ENCODE measurements around the gene KRTAP2-2. TPM values are rescaled to one million over a fixed set of nuclear protein-coding genes. Genes with fewer than 3 reads are reported as not detected.
"Not testable (repeated sequence)": the region's sequence is repeated elsewhere in the genome, so short reads cannot be mapped to it uniquely, and the experiment has no call there.

KRTAP2-2 gene
- total and polyA plus RNA-seq, 2 donors (not counting 3 experiments of a cell fraction or from before 2014, with no cell fraction given), result not detected

DNA sequence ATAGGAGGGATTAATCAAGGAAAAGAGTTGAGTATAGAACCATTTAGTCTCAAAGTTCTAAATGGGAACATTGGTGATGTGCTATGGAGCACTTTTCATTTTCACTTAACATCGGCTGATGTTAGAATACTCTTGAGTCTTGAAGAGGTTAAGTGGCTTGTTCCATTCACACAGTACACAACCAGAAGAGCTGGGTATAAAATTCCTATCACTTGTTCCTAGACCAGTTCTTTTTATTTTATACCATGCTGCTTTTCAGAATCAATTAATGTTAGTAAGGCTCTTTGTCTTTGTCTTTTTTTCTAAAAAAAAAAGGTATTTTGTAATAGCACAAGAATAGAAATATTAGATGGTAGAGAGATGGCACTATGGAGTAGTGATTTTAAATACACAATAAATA, 12.1 kb downstream of the KRTAP2-2 start:
- no TSS peak for BruUV-seq (replicated peaks)
- no peaks in the 10 kb centered on the region for H3K79me2 ChIP-seq (ENCODE audit: control insufficient read depth, insufficient read depth, low read length)
- H3K27ac ChIP-seq (ENCODE audit: insufficient read depth, low read depth, low read length), result no peak overlapping the region
- intact Hi-C loops (cut with micrococcal nuclease), result no loop called here
- TF ChIP-seq FOS (IDR thresholded peaks at IDR 0.05; ENCODE audit: borderline replicate concordance, insufficient read depth, low read length), result no peak
- TF ChIP-seq POLR2A (IDR thresholded peaks at IDR 0.05; ENCODE audit: low read depth, low read length), result no peak
- TF ChIP-seq, protein P1, sequence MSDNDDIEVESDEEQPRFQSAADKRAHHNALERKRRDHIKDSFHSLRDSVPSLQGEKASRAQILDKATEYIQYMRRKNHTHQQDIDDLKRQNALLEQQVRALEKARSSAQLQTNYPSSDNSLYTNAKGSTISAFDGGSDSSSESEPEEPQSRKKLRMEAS (IDR thresholded peaks at IDR 0.05; ENCODE audit: insufficient read depth, insufficient read length), result no peak
- no peak for TF ChIP-seq JUN (IDR thresholded peaks at IDR 0.05; ENCODE audit: borderline replicate concordance, insufficient read depth, insufficient read length, low read depth)
- TF ChIP-seq, protein P2, sequence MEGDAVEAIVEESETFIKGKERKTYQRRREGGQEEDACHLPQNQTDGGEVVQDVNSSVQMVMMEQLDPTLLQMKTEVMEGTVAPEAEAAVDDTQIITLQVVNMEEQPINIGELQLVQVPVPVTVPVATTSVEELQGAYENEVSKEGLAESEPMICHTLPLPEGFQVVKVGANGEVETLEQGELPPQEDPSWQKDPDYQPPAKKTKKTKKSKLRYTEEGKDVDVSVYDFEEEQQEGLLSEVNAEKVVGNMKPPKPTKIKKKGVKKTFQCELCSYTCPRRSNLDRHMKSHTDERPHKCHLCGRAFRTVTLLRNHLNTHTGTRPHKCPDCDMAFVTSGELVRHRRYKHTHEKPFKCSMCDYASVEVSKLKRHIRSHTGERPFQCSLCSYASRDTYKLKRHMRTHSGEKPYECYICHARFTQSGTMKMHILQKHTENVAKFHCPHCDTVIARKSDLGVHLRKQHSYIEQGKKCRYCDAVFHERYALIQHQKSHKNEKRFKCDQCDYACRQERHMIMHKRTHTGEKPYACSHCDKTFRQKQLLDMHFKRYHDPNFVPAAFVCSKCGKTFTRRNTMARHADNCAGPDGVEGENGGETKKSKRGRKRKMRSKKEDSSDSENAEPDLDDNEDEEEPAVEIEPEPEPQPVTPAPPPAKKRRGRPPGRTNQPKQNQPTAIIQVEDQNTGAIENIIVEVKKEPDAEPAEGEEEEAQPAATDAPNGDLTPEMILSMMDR (IDR thresholded peaks at IDR 0.05; ENCODE audit: extremely low read depth in 1 of 2, insufficient read depth in 1 of 2, low read depth in 1 of 2, low read length in 2 of 2), result no peak
- TF ChIP-seq POLR2AphosphoS5 (IDR thresholded peaks at IDR 0.05; ENCODE audit: insufficient read depth, low read depth, low read length), result no peak
- TF ChIP-seq MYC (IDR thresholded peaks at IDR 0.05; ENCODE audit: low read depth, low read length), result no peak
- TF ChIP-seq GATA2 (IDR thresholded peaks at IDR 0.05; ENCODE audit: insufficient read depth, insufficient read length, low read depth, low read length), result no peak
- no peak for TF ChIP-seq EZH2 (IDR thresholded peaks at IDR 0.05; ENCODE audit: borderline replicate concordance, low read depth, low read length, severe bottlenecking)
- ChIA-PET CTCF (interaction anchor here (1.0 kb wide), 1 partner anchor 8 kb away, joined by 3 read pairs; the partner anchor contains the start of gene KRTAP1-3), POLR2A (no interaction called here)
- peaks cover 0 to 4% of the 10 kb centered on the region in 2 experiments for H3K27me3 ChIP-seq (ENCODE audit: control insufficient read depth in 2 of 2, insufficient read depth in 2 of 2, low read length in 2 of 2)
- H4K20me1 ChIP-seq (replicated peaks; ENCODE audit: control insufficient read depth, extremely low read depth, insufficient read depth, low read length), result no peaks in the 10 kb centered on the region
- no peaks in the 10 kb centered on the region for H3K4me1 ChIP-seq (ENCODE audit: control insufficient read depth, extremely low read depth, insufficient read depth, low read length)
- FAIRE-seq (no peak), DNase-seq (ENCODE audit: low read depth, low spot score) (no peak)
- H3K4me3 ChIP-seq (replicated peaks in 1 of 3; ENCODE audit: insufficient read depth in 1 of 3, low read depth in 1 of 3, low read length in 3 of 3), result no peak overlapping the region
- H3K36me3 ChIP-seq (ENCODE audit: control insufficient read depth in 2 of 2, extremely low read depth in 1 of 2, insufficient read depth in 2 of 2, low read length in 2 of 2), result no peaks in the 10 kb centered on the region
- no peak overlapping the region for H2AFZ ChIP-seq (ENCODE audit: low read depth, low read length)
- no peak overlapping the region for H3K9ac ChIP-seq (replicated peaks; ENCODE audit: extremely low read depth, insufficient read depth, low read length)
- no peaks in the 10 kb centered on the region for H3K9me1 ChIP-seq (replicated peaks; ENCODE audit: control insufficient read depth, extremely low read depth, insufficient read depth, low read length)
- H3K9me3 ChIP-seq (replicated peaks; ENCODE audit: control insufficient read depth, insufficient read depth, low read length), result no peaks in the 10 kb centered on the region
- dilution Hi-C loops (cut with MboI; ENCODE audit: extremely low pct_ligation_motif_present, low sequenced_read_pairs), result no loop called here
- H3K4me2 ChIP-seq (ENCODE audit: insufficient read depth, low read length), result no peak overlapping the region

DNA sequence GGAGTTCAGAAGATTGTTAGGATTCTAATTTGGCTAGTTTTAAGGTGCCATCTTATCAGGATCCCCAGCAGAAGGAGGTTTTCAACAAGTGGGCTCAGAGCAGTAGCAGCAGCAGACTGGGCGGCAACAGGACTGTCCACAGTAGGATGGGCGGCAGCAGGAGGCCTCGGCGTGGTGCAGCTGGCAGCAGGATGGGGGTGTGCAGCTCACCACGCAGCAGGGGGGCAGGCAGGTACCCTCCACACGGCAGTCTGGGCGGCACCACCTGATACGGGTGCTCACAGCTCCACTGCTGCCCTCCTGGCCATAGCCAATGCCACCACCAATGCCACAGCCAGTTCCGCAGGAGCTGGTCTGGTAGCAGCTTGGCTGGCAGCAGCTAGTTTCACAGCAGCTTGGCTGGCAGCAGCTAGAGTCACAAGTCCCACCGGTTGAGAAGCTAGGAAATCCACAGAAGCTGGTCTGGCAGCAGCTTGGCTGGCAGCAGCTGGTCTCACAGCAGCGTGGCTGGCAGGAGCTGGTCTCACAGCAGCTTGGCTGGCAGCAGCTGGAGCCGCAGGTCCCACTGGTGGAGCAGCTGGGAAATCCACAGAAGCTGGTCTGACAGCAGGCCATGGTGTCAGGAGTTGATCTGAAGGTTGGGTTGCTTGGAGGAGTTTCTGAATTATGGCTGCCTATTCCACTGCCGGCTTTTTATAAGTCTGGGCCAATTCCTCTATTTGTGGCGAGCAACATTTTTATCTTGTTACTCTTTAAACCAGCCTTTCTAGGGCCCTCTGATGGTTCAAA, 14.1 kb downstream of the KRTAP2-2 start, which contains the start of gene KRTAP1-1:
Gene KRTAP1-1, minus strand, starts transcription at position 668 of the 789 bp plus-strand sequence. Its CDS starts 53 bp downstream, at position 615.
- intact Hi-C loops (cut with micrococcal nuclease); H3K9me1 ChIP-seq (replicated peaks; ENCODE audit: control insufficient read depth, extremely low read depth, insufficient read depth, low read length); CTCF ChIA-PET; H3K9ac ChIP-seq (replicated peaks; ENCODE audit: extremely low read depth, insufficient read depth, low read length); H3K9me3 ChIP-seq (replicated peaks; ENCODE audit: control insufficient read depth, insufficient read depth, low read length); H2AFZ ChIP-seq (ENCODE audit: low read depth, low read length); H3K27me3 ChIP-seq (ENCODE audit: control insufficient read depth in 2 of 2, insufficient read depth in 2 of 2, low read length in 2 of 2); H3K36me3 ChIP-seq (ENCODE audit: control insufficient read depth in 2 of 2, extremely low read depth in 1 of 2, insufficient read depth in 2 of 2, low read length in 2 of 2); BruUV-seq (replicated peaks); H3K4me2 ChIP-seq (ENCODE audit: insufficient read depth, low read length); H3K4me3 ChIP-seq (replicated peaks in 1 of 3; ENCODE audit: insufficient read depth in 1 of 3, low read depth in 1 of 3, low read length in 3 of 3); H3K79me2 ChIP-seq (ENCODE audit: control insufficient read depth, insufficient read depth, low read length); POLR2A ChIA-PET; H3K27ac ChIP-seq (ENCODE audit: insufficient read depth, low read depth, low read length); FAIRE-seq; H3K4me1 ChIP-seq (ENCODE audit: control insufficient read depth, extremely low read depth, insufficient read depth, low read length); DNase-seq (ENCODE audit: low read depth, low spot score); dilution Hi-C loops (cut with MboI; ENCODE audit: extremely low pct_ligation_motif_present, low sequenced_read_pairs); H4K20me1 ChIP-seq (replicated peaks; ENCODE audit: control insufficient read depth, extremely low read depth, insufficient read depth, low read length): not testable (repeated sequence)
